Fibroblast of lung (primary cell): ENCODE data around the gene CMTM1. TPM values are rescaled to one million over a fixed set of nuclear protein-coding genes. Genes with fewer than 3 reads are reported as not detected.

Experiments
- DNase-seq, 2 donors: peaks; one replicate each; pipeline versions ENCODE4 v3.0.0 to v3.0.0-alpha.2; 2010; ENCODE audit warnings: low read depth in 2 of 2
- H2AFZ ChIP-seq: 2 replicates; pipeline ENCODE4 v1.5.1; 2012; ENCODE audit warnings: low read length, control low read depth, inconsistent platforms
- H3K27ac ChIP-seq: 2 replicates; pipeline ENCODE4 v1.5.1; 2011; ENCODE audit warnings: low read length, control low read depth; ENCODE audit not compliant: insufficient read depth
- H3K27me3 ChIP-seq: 2 replicates; pipeline ENCODE4 v1.5.1; 2011; ENCODE audit warnings: mild to moderate bottlenecking, low read length; ENCODE audit not compliant: control insufficient read depth, insufficient read depth
- H3K36me3 ChIP-seq: 2 replicates; pipeline ENCODE4 v1.5.1; 2011; ENCODE audit warnings: low read length; ENCODE audit not compliant: control insufficient read depth, insufficient read depth
- H3K4me1 ChIP-seq: 2 replicates; pipeline ENCODE4 v1.5.1; 2011; ENCODE audit warnings: low read length; ENCODE audit not compliant: control insufficient read depth, insufficient read depth; ENCODE audit errors: extremely low read depth
- H3K4me2 ChIP-seq: 2 replicates; pipeline ENCODE4 v1.5.1; 2011; ENCODE audit warnings: low read length, control low read depth; ENCODE audit not compliant: insufficient read depth; ENCODE audit errors: extremely low read depth
- H3K4me3 ChIP-seq, 4 experiments: fragments of 200-600 bp in 1 of 4; sonication (generic) in 1 of 4; replicated peaks in 1 of 4; 2 replicates each; pipeline ENCODE4 v1.5.1; 2011 to 2016; ENCODE audit warnings: low read length in 4 of 4, low read depth in 3 of 4, mild to moderate bottlenecking in 3 of 4, control low read depth in 2 of 4, inconsistent platforms in 1 of 4, mixed read lengths in 1 of 4; ENCODE audit not compliant: insufficient read depth in 1 of 4; ENCODE audit errors: control extremely low read depth in 1 of 4
- H3K79me2 ChIP-seq: 2 replicates; pipeline ENCODE4 v1.5.1; 2012; ENCODE audit warnings: mild to moderate bottlenecking, low read length, inconsistent platforms; ENCODE audit not compliant: control insufficient read depth, insufficient read depth
- H3K9ac ChIP-seq: 2 replicates; pipeline ENCODE4 v1.5.1; 2011; ENCODE audit warnings: mild to moderate bottlenecking, low read length, control low read depth; ENCODE audit not compliant: insufficient read depth
- H3K9me3 ChIP-seq: 2 replicates; pipeline ENCODE4 v1.5.1; 2012; ENCODE audit warnings: low read depth, low read length; ENCODE audit not compliant: control insufficient read depth, insufficient read depth
- H4K20me1 ChIP-seq: 2 replicates; pipeline ENCODE4 v1.5.1; 2011; ENCODE audit warnings: low read length; ENCODE audit not compliant: control insufficient read depth, insufficient read depth; ENCODE audit errors: extremely low read depth
- EZH2 ChIP-seq: IDR thresholded peaks from 2 replicates; pipeline ENCODE4 v1.5.1; 2012; ENCODE audit warnings: low read length, control low read depth, mild to moderate bottlenecking; ENCODE audit errors: missing control alignments
- polyA plus RNA-seq, 2 donors: library from polyadenylated mRNA; depleted of rRNA in 1 of 2; stranded (reverse) in 1 of 2; unstranded in 1 of 2; fragments of >200 nt; gene quantifications; 2 replicates each; pipeline ENCODE4 v1.2.1, GENCODE V29; 2011 to 2012; ENCODE audit warnings: missing spikeins in 1 of 2
- total RNA-seq: library from RNA; depleted of rRNA; stranded (reverse); fragments of >200 nt; gene quantifications from 2 replicates; pipeline ENCODE4 v1.2.1, GENCODE V29; 2014
- TF ChIP-seq, protein P1 (sequence below), 2 donors: IDR thresholded peaks in 1 of 2; conservative IDR thresholded peaks in 1 of 2; 1 replicate in 1 of 2; 2 replicates in 1 of 2; pipeline ENCODE4 v1.5.1; 2011 to 2012; ENCODE audit warnings: low read length in 2 of 2, control low read depth in 1 of 2, inconsistent platforms in 1 of 2, low read depth in 1 of 2, mild to moderate bottlenecking in 1 of 2

The CMTM1 gene
- total and polyA plus RNA-seq, 2 donors (not counting 1 experiment from before 2014, with no cell fraction given), result 0.99 to 1.5 TPM

DNA sequence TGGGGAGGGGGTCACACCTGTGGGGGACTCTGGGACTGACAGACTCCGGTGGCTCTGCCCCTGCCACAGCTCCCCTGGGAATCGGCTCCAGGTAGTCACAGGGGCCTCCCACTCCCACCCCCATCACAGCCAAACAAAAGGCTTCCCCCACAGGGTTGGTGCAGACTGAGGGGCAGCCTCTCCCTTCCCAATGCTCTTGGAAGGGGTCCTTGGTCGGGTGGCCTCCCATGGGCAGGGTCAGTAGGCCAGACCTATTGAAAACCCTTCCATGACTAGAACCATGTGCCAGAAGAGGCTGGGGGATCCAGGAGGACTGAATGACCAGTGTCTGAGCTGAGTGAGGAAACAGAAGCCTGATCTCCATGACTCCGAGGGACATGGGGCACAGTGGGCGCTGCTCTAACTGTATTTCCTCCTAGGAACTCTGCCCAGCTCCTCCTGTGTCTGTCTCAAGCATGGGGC is 45.0 kb upstream of the CMTM1 start:
- H3K27ac ChIP-seq, result no peak overlapping the region

DNA sequence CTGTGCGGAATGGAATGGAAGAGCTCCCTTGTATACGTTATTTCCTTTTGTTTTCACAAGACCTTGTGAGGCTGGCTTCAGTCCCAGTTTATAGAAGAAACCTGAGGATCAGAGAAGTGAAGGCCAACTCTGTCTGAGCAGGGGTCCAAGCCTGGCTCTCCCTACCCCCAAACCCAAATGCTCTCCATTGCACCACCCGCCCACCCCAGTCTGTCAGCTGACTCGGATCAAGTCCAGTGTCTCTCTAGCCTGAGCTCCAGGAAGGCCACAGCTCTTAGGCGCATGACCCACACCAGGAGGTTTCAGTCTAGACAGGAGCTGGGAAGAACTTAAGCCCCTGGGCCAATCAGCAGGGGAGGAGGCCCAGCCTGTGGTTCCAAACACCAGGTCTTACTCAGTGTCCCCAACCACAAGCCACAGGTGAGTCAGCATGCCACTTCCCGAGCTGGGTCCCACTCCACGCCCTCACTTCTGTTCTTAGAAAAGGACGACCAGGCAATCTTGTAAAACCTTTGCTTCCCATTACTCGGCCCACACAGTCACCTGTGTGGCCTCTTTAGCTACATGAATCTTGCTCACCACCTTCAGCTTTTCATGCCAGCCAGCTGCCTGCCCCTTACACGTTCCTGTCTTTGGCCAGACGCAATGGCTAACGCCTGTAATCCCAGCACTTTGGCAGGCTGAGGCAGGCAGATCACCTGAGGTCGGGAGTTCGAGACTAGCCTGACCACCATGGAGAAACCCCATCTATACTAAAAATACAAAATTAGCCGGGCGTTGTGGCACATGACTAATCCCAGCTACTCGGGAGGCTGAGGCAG is 44.1 kb upstream of the CMTM1 start:
- Histone ChIP-seq H3K27ac (no peak overlapping the region), H3K36me3 (peaks cover 2% of the 10 kb centered on the region), H3K4me3 (no peak overlapping the region), H3K4me1 (peaks cover 7% of the 10 kb centered on the region), H3K9ac (no peak overlapping the region), H3K9me3 (no peaks in the 10 kb centered on the region), H2AFZ (no peak overlapping the region), H4K20me1 (no peaks in the 10 kb centered on the region), H3K27me3 (no peaks in the 10 kb centered on the region), H3K4me2 (peak overlapping the region; percentile 8), H3K79me2 (no peaks in the 10 kb centered on the region)
- TF ChIP-seq, protein P1, sequence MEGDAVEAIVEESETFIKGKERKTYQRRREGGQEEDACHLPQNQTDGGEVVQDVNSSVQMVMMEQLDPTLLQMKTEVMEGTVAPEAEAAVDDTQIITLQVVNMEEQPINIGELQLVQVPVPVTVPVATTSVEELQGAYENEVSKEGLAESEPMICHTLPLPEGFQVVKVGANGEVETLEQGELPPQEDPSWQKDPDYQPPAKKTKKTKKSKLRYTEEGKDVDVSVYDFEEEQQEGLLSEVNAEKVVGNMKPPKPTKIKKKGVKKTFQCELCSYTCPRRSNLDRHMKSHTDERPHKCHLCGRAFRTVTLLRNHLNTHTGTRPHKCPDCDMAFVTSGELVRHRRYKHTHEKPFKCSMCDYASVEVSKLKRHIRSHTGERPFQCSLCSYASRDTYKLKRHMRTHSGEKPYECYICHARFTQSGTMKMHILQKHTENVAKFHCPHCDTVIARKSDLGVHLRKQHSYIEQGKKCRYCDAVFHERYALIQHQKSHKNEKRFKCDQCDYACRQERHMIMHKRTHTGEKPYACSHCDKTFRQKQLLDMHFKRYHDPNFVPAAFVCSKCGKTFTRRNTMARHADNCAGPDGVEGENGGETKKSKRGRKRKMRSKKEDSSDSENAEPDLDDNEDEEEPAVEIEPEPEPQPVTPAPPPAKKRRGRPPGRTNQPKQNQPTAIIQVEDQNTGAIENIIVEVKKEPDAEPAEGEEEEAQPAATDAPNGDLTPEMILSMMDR (conservative IDR thresholded peaks at IDR 0.05 in 1 of 2, IDR thresholded peaks at IDR 0.05 in 1 of 2; ENCODE audit: low read depth in 1 of 2, low read length in 2 of 2), result no peak
- TF ChIP-seq EZH2, result no peak
- peak; percentile 51 to 99 for DNase-seq

More for the DNA sequence above, 45.0 kb upstream of the CMTM1 start:
- no peak for DNase-seq
- no peaks in the 10 kb centered on the region for H3K9me3 ChIP-seq
- no peak overlapping the region for H3K9ac ChIP-seq
- no peak overlapping the region for H2AFZ ChIP-seq
- H3K4me1 ChIP-seq, result peaks cover 13% of the 10 kb centered on the region
- no peak for TF ChIP-seq EZH2
- no peaks in the 10 kb centered on the region for H3K27me3 ChIP-seq
- no peaks in the 10 kb centered on the region for H3K79me2 ChIP-seq
- H3K4me3 ChIP-seq, result no peak overlapping the region
- H3K4me2 ChIP-seq, result no peak overlapping the region
- no peaks in the 10 kb centered on the region for H3K36me3 ChIP-seq
- no peaks in the 10 kb centered on the region for H4K20me1 ChIP-seq

DNA sequence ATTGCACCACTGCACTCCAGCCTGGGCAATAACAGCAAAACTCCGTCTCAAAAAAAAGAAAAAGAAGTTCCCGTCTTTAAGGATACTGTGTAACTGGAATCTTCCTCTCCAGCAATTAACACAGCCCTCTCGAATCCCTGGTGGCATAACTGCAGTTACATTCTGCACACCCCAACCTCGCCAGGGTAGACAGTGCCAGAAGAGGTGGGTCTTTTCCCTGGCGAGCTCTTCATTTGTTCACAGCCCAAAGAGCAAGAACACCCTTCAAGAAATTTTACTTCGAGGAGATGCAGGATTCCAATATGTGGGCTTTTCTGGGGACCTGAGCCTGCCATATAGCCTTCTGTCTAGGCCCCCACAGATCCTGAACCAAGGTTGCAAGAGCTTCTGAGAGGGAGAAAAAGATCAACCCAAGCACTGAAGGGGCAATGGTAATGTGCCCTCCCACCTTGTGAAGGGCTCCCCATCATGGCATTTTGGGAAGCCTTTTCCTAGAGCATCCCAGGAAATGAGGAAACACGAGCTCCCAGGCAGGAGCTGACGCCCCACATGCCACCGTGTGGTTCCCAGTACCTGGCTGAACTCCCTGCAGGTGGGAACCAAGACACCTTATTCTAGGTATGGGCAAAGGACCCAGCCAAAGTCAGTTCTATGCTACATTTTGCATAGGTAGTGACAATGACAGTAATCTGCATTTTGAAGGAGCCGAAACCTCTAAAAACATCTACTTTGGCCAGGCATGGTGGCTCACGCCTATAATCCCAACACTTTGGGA is 43.2 kb upstream of the CMTM1 start:
- Histone ChIP-seq H3K9ac (no peak overlapping the region), H3K79me2 (no peaks in the 10 kb centered on the region), H3K4me2 (no peak overlapping the region), H3K36me3 (peaks cover 4% of the 10 kb centered on the region), H4K20me1 (no peaks in the 10 kb centered on the region), H3K4me3 (no peak overlapping the region), H3K9me3 (no peaks in the 10 kb centered on the region), H3K27me3 (no peaks in the 10 kb centered on the region), H2AFZ (no peak overlapping the region), H3K4me1 (peaks cover 2% of the 10 kb centered on the region), H3K27ac (no peak overlapping the region)
- TF ChIP-seq EZH2, result no peak
- TF ChIP-seq, protein P1 (conservative IDR thresholded peaks at IDR 0.05 in 1 of 2, IDR thresholded peaks at IDR 0.05 in 1 of 2; ENCODE audit: low read depth in 1 of 2, low read length in 2 of 2), result no peak
- no peak for DNase-seq
